Measurements from ENCODE around the gene EYA2. TPM values are rescaled to one million over a fixed set of nuclear protein-coding genes. Genes with fewer than 3 reads are reported as not detected.

Gene EYA2
- total and polyA plus RNA-seq, 7 donors, result 1.2 to 11.8 (median 3.3) TPM

DNA sequence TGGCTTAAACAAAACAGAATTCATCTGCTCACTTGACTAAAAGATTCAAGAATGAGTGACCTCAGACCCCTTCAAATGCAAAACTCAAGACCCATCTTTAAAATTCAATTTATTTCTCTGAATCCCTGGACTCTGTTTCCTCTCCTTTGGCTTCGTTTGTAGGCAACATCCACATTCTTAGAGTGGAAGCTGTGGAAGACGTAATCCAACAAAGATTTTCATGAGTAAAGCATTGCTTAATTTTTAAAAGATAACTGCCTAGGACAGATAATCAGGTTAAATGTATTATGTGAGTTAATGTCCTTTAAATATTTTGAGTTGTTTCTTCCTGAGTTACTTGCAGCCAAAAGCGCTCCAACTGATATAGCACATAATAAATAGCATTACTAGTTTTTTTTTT, 297.3 kb downstream of the EYA2 start:
- DNase-seq, result no peak
- WGBS, 2 donors, result 87 to 91% methylated on average over 3 of the region's 3 CpGs
- Histone ChIP-seq H3K36me3 (no peaks in the 10 kb centered on the region), H3K4me1 (peaks cover 0 to 6% (median 2%) of the 10 kb centered on the region in 4 donors), H3K27ac (no peak overlapping the region), H3K27me3 (no peaks in the 10 kb centered on the region), H3K9me3 (no peaks in the 10 kb centered on the region), H3K4me3 (no peak overlapping the region)
- TF ChIP-seq EP300 (IDR thresholded peaks at IDR 0.05), result no peak
- TF ChIP-seq POLR2AphosphoS5 (IDR thresholded peaks at IDR 0.05), result no peak
- no peak for TF ChIP-seq POLR2A (IDR thresholded peaks at IDR 0.05)
- TF ChIP-seq, protein P1, sequence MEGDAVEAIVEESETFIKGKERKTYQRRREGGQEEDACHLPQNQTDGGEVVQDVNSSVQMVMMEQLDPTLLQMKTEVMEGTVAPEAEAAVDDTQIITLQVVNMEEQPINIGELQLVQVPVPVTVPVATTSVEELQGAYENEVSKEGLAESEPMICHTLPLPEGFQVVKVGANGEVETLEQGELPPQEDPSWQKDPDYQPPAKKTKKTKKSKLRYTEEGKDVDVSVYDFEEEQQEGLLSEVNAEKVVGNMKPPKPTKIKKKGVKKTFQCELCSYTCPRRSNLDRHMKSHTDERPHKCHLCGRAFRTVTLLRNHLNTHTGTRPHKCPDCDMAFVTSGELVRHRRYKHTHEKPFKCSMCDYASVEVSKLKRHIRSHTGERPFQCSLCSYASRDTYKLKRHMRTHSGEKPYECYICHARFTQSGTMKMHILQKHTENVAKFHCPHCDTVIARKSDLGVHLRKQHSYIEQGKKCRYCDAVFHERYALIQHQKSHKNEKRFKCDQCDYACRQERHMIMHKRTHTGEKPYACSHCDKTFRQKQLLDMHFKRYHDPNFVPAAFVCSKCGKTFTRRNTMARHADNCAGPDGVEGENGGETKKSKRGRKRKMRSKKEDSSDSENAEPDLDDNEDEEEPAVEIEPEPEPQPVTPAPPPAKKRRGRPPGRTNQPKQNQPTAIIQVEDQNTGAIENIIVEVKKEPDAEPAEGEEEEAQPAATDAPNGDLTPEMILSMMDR (IDR thresholded peaks at IDR 0.05), result no peak
- intact Hi-C loops (cut with DNase I), result no loop called here

DNA sequence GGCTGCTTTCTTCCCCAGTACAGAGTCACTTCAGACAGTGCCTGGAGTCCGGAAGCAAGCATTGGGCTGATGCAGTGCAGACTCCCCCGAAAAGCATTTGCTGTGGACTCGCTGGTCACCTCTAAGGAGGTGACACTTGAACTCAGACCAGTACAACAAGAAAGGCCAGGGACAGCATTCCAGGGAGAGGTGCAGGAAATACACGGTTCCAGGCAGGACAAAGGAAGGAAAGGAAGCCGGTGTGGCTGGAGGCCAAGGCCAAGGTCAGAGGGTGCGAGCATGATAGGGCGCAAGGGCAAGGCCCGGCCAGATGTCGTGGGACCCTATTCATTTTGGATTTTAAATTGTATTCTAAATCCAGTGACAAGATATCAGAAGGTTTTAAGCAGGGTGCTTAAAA, 300.9 kb downstream of the EYA2 start:
- H3K4me1 ChIP-seq, result peaks cover 0 to 6% (median 2%) of the 10 kb centered on the region in 4 donors
- H3K36me3 ChIP-seq, result no peaks in the 10 kb centered on the region
- H3K27ac ChIP-seq, result no peak overlapping the region
- no peak for DNase-seq
- H3K27me3 ChIP-seq, result no peaks in the 10 kb centered on the region
- intact Hi-C loops (cut with DNase I), result no loop called here
- TF ChIP-seq POLR2AphosphoS5 (IDR thresholded peaks at IDR 0.05) (no peak), EP300 (IDR thresholded peaks at IDR 0.05) (no peak), POLR2A (IDR thresholded peaks at IDR 0.05) (no peak)
- TF ChIP-seq, protein P1 (IDR thresholded peaks at IDR 0.05), result no peak
- H3K4me3 ChIP-seq, result no peak overlapping the region
- no peaks in the 10 kb centered on the region for H3K9me3 ChIP-seq
- 63 to 65% methylated on average over 9 of the region's 9 CpGs for WGBS, 2 donors

DNA sequence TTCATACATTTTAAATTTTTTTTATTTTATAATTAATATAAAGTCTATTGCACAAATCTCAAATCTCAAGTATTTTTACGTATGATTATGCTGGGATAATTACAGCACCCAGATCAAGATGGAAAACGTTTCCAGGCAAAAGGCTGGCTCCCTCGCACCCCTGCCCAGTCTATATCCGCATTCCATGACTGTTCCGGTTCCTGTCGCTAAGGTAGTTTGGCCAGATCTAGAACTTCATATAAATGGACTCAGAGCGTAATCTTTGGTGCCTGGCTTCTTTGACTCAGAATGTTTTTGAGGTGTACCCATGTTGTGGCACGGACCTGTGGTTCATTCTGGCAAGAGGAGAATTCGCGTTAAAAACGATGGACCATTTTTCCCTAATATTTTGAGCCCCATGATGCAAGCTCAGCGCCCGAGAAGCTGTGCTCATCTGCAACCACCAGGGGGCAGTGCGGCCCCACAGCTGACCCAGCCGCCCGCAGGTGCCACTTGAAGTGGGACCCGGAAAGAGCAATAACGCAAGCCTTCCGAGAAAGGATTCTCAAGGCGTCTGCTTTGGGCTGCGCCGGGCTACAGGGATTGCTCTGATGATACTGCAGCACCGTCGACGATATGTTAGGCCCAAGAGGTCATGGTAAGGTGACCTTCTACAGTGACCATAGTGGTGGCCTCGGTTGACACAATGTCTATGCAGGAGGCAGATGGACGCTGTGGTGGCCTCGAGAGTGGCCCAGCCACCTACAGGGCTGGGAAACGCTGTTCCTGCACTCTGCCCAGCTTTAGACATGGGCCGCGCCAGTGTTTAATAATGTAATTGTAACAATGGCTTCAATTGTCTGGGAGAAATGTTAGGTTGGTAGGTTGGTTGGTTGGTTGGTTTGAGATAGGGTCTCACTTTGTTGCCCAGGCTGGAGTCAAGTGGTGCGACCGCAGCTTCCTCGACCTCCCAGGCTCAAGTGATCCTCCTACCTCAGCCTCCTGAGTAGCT, 301.7 kb downstream of the EYA2 start:
- peaks cover 0 to 6% (median 2%) of the 10 kb centered on the region in 4 donors for H3K4me1 ChIP-seq
- H3K36me3 ChIP-seq, result no peaks in the 10 kb centered on the region
- intact Hi-C loops (cut with DNase I), result loop anchor here (1.0 to 2.0 kb wide), 3 partner anchors 76 to 425 kb away; no protein-coding TSS in a partner anchor
- no peak overlapping the region for H3K4me3 ChIP-seq
- H3K27me3 ChIP-seq, result no peaks in the 10 kb centered on the region
- DNase-seq, result peak; percentile 78
- 31 to 42% methylated on average over 34 of the region's 34 CpGs for WGBS, 2 donors
- no peaks in the 10 kb centered on the region for H3K9me3 ChIP-seq
- no peak overlapping the region for H3K27ac ChIP-seq
- TF ChIP-seq, protein P1 (IDR thresholded peaks at IDR 0.05), result peak; percentile 72 to 96 (median 88)
- no peak for TF ChIP-seq POLR2A (IDR thresholded peaks at IDR 0.05)
- no peak for TF ChIP-seq POLR2AphosphoS5 (IDR thresholded peaks at IDR 0.05)

DNA sequence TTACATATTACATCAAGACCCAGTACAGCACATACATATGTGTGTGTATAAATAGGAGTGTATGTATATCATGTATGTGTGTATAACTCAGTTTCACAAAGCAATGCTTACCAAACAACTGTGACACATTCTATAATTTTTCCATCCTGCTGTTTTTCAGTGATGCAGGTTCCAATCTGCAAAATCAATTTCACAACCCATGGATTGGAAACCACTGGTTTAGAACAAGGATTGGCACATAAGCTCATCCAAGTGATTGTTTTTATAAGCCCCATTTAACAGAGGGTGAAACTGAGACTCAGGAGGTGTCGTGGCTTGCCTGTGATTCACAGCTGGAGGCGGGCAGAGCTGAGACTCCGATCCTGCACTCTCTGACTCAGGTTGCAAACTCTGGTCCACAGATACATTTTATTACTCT, 303.6 kb downstream of the EYA2 start:
- DNase-seq, result no peak
- no peak for TF ChIP-seq POLR2AphosphoS5 (IDR thresholded peaks at IDR 0.05)
- no peak for TF ChIP-seq EP300 (IDR thresholded peaks at IDR 0.05)
- no peak for TF ChIP-seq POLR2A (IDR thresholded peaks at IDR 0.05)
- TF ChIP-seq, protein P1 (IDR thresholded peaks at IDR 0.05), result no peak
- Histone ChIP-seq H3K9me3 (no peaks in the 10 kb centered on the region), H3K4me1 (peaks cover 0 to 6% (median 2%) of the 10 kb centered on the region in 4 donors), H3K4me3 (no peak overlapping the region), H3K27ac (no peak overlapping the region), H3K27me3 (no peaks in the 10 kb centered on the region), H3K36me3 (no peaks in the 10 kb centered on the region)
- WGBS, 2 donors, result 83 to 89% methylated on average over 3 of the region's 3 CpGs
- intact Hi-C loops (cut with DNase I), result no loop called here

All from sigmoid colon (tissue), 7 donors.